Skeletal muscle tissue (tissue), 4 donors: ENCODE data around the gene CD151. TPM values are rescaled to one million over a fixed set of nuclear protein-coding genes. Genes with fewer than 3 reads are reported as not detected.
A peak's percentile ranks its signal among the peaks of the same experiment; 100 is the strongest.

ENCODE experiments used
- H3K27ac ChIP-seq: one replicate; pipeline ENCODE4 v1.7.0; 2013; ENCODE audit warnings: mild to moderate bottlenecking, low read depth, low read length, inconsistent platforms
- H3K27me3 ChIP-seq, 3 donors: one replicate each; pipeline ENCODE4 v1.7.0; 2013; ENCODE audit warnings: low read length in 3 of 3; ENCODE audit not compliant: control insufficient read depth in 3 of 3, insufficient read depth in 3 of 3
- H3K36me3 ChIP-seq, 3 donors: one replicate each; pipeline ENCODE4 v1.7.0; 2013; ENCODE audit warnings: low read length in 3 of 3; ENCODE audit not compliant: control insufficient read depth in 3 of 3, insufficient read depth in 3 of 3
- H3K4me1 ChIP-seq, 3 donors: one replicate each; pipeline ENCODE4 v1.7.0; 2013; ENCODE audit warnings: low read length in 3 of 3, mild to moderate bottlenecking in 3 of 3; ENCODE audit not compliant: control insufficient read depth in 3 of 3, insufficient read depth in 3 of 3
- H3K4me3 ChIP-seq, 3 donors: one replicate each; pipeline ENCODE4 v1.7.0; 2013; ENCODE audit warnings: low read length in 3 of 3
- H3K9ac ChIP-seq, 3 donors: one replicate each; pipeline ENCODE4 v1.7.0; 2013; ENCODE audit warnings: low read length in 3 of 3, mild to moderate bottlenecking in 3 of 3, moderate library complexity in 2 of 3, low read depth in 1 of 3
- H3K9me3 ChIP-seq, 3 donors: one replicate each; pipeline ENCODE4 v1.7.0; 2013; ENCODE audit warnings: low read length in 3 of 3; ENCODE audit not compliant: control insufficient read depth in 3 of 3
- total RNA-seq: library from RNA; depleted of rRNA; stranded (reverse); fragments of >200 nt; gene quantifications from one replicate; pipeline ENCODE4 v1.2.3, GENCODE V29; 2014
- donor health status: Osteomylitis.

The CD151 gene
- total RNA-seq, 1 donor from 2014 or later = 94.5 TPM

DNA sequence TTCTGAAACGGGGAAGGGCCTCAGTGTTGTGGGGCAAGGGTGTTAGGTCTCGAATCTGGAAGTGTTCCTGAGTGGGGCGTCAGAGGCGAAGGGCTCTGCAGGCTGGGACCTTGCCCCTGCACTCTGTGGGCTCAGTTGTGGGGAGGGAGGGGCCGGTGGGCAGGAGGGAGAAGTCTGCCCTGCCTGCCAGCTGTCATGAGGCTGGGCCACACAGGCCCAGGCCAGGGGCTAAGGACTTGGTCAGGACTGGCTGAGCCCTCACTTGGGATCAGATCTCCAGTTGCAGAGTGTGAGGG lies 4.9 kb upstream of the CD151 start, which contains the start of gene CRACR2B:
Gene CRACR2B, plus strand, starts transcription at position 23 of the 296 bp plus-strand sequence. CDS start 689 bp downstream, outside the sequence.
- peak within 1 kb of the TSS; percentile 7 to 52 (median 49) for H3K4me3 ChIP-seq
- H3K27ac ChIP-seq = peak within 1 kb of the TSS; percentile 40
- peaks cover 13 to 63% (median 26%) of the 10 kb centered on the region in 3 donors for H3K27me3 ChIP-seq
- H3K4me1 ChIP-seq = peaks cover 54 to 74% (median 55%) of the 10 kb centered on the region in 3 donors
- no peaks in the 10 kb centered on the region for H3K9me3 ChIP-seq
- peaks cover 12 to 20% (median 19%) of the 10 kb centered on the region in 3 donors for H3K36me3 ChIP-seq
- peak within 1 kb of the TSS; percentile 43 to 62 (median 45) for H3K9ac ChIP-seq

DNA sequence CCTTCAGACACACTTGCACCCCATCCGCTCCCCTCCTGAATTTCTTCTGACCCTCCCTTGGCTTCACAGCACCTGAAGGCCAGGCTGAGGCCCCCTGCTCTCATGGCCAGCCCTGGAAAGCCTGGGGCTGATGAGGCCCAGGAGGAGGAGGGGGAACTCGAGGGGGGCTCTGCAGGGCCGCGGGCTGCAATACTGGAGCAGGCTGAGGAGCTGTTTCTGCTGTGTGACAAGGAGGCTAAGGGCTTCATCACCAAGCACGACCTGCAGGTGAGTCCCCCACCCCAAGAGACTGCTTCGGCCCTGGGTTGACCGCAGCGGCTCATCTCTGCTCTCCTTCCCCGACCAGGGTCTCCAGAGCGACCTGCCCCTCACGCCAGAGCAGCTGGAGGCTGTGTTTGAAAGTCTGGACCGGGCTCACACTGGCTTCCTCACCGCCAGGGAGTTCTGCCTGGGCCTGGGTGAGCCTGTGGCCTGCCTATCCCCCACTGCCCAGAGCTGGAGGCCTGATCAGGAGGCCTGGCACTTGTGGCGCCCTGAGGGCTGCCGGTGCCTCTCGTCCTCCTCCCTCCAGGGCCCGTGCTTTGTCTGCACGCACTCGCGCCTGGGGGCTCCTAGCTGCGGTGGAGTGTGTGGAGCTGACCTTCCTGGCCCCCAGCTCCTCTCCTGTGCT lies 4.1 kb upstream of the CD151 start:
- H3K4me3 ChIP-seq = peak overlapping the region in 1 of 3 donors; percentile 49

DNA sequence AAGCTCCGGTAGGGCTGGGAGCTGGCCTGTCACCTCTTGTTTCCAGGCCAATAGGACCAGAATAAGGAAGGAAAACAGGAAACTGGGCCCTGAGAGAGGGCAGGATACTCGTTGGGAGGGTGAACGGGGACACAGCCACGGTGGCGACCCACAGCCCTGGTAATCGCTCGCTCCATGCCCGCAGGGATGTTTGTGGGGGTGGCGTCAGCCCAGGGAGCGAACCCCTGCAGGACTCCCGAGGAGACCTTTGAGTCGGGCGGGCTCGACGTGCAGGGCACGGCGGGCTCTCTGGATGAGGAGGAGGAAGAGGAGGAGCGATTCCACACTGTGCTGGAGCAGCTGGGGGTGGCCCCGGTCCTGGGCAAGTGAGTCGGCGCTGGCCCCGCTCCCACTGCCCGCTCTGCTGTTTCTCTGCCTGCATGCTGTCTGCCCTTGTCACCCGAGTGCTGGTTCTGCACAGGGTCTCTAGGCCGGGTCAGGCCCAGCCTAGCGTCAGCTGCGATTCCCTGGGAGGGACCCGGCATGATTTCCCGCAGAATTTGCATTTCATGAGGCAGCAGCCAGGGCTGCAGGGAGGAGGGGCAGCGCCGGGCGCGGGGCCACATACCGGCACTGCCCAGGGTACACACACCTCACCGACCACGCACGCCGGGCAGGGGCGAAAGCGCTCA lies 3.4 kb upstream of the CD151 start:
- peak overlapping the region in 2 of 3 donors; percentile 43 to 62 for H3K9ac ChIP-seq
- H3K27ac ChIP-seq = no peak overlapping the region
- H3K27me3 ChIP-seq = peaks cover 13 to 63% (median 26%) of the 10 kb centered on the region in 3 donors

More for the DNA sequence above, 4.1 kb upstream of the CD151 start:
- Histone ChIP-seq H3K4me1 (peaks cover 54 to 75% (median 57%) of the 10 kb centered on the region in 3 donors), H3K9ac (peak overlapping the region in 1 of 3 donors; percentile 62), H3K27ac (peak overlapping the region; percentile 25), H3K36me3 (peaks cover 12 to 20% (median 15%) of the 10 kb centered on the region in 3 donors), H3K9me3 (no peaks in the 10 kb centered on the region), H3K27me3 (peaks cover 13 to 63% (median 26%) of the 10 kb centered on the region in 3 donors)

DNA sequence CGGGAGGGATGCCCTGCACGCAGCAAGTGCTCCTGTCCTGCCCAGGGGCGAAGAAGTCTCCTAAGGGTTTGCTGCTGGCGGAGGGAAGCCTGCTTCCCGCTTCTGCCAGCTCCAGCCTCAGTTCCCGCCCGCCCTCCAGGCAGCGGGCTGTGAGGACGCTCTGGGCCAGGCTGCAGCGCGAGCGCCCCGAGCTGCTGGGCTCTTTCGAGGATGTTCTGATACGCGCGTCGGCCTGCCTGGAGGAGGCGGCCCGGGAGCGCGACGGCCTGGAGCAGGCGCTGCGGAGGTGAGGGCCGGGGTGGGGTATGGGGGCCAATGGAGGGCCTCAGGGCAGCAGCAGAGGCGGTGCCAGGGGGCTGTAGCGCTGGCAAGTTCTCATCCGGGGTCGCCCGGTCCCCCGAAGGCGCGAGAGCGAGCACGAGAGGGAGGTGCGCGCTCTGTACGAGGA lies 2.9 kb upstream of the CD151 start:
- H3K27ac ChIP-seq = no peak overlapping the region
- peaks cover 65 to 81% (median 69%) of the 10 kb centered on the region in 3 donors for H3K4me1 ChIP-seq
- peak overlapping the region in 1 of 3 donors; percentile 62 for H3K9ac ChIP-seq
- H3K4me3 ChIP-seq = peak overlapping the region; percentile 49 to 58 (median 56)
- peaks cover 4 to 8% (median 4%) of the 10 kb centered on the region in 3 donors for H3K36me3 ChIP-seq
- peaks cover 13 to 63% (median 26%) of the 10 kb centered on the region in 3 donors for H3K27me3 ChIP-seq
- H3K9me3 ChIP-seq = no peaks in the 10 kb centered on the region

More for the DNA sequence above, 3.4 kb upstream of the CD151 start:
- Histone ChIP-seq H3K36me3 (peaks cover 6 to 14% (median 10%) of the 10 kb centered on the region in 3 donors), H3K4me3 (peak overlapping the region; percentile 49 to 58 (median 56)), H3K9me3 (no peaks in the 10 kb centered on the region), H3K4me1 (peaks cover 60 to 80% (median 64%) of the 10 kb centered on the region in 3 donors)

DNA sequence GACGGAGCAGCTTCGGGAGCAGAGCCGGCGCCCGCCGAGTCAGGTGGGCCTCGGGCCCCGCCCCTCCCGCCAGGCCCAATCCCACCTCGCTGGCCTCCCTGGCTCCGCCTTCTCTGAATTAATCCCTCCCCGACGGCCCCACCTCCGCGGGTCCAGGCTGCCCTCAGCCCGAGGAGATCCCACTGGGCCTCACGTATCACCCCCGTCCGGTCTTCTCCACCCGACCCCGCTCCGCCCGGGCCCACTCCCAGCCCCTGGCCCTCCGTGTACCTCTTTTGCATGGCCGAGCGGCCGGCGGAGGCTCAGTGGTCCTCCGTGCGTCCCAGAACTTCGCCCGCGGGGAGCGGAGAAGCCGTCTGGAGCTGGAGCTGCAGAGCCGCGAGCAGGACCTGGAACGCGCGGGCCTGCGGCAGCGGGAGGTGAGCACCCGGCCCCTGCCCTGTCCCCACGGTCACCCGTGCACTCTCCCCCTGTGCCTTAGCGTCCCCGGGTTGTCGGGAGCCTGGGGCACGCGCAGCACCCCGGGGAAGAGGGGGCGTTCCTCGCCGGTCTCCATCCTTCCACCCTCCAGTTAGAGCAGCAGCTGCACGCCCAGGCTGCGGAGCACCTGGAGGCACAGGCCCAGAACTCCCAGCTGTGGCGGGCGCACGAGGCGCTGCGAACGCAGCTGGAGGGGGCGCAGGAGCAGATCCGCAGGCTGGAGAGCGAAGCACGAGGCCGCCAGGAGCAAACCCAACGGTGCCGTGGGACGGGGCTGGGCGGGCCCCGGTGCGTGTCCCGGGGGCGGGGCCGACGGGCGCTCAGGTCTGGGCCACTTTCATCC lies 2.2 kb upstream of the CD151 start:
- Histone ChIP-seq H3K4me3 (peak overlapping the region in 2 of 3 donors; percentile 49 to 58), H3K36me3 (peaks cover 0 to 4% (median 0%) of the 10 kb centered on the region in 3 donors), H3K27ac (no peak overlapping the region), H3K27me3 (peaks cover 13 to 58% (median 24%) of the 10 kb centered on the region in 3 donors), H3K4me1 (peaks cover 65 to 80% (median 72%) of the 10 kb centered on the region in 3 donors), H3K9ac (peak overlapping the region in 1 of 3 donors; percentile 62), H3K9me3 (no peaks in the 10 kb centered on the region)

DNA sequence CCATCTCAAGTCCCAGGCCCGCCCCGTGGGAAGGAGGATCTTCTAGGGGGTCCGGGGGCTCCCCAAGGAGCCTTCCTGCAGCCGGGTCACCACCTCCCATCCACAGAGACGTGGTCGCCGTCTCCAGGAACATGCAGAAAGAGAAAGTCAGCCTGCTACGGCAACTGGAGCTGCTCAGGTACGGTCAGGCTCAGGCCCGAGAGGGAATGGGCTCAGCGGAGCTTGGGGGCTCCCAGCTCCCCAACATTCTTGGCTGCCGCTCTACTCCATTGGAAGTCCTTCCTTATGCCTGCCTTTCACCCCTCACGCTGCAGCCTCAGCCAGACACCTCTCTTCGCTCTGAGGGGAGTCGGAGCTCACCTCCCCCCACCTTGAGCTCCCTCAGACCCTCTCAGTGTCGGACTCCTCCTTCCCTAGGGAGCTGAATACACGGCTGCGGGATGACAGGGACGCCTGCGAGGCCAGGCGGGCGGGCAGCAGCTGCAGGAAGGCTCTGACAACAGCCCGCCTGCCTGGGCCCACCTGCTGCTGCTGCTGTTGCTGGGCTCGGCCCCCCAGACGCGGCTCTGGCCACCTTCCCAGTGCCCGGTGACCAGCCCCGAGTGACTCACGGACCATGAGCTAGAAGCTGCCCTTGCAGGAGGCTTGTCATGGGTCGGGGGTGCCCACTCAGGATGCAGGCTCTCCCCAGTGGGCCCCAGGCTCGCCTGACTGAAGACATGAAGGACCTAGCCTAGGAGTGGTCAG lies 1.5 kb upstream of the CD151 start:
- Histone ChIP-seq H3K9me3 (no peaks in the 10 kb centered on the region), H3K36me3 (peaks cover 2 to 3% (median 3%) of the 10 kb centered on the region in 3 donors), H3K27ac (no peak overlapping the region), H3K9ac (peak overlapping the region in 1 of 3 donors; percentile 8), H3K4me3 (peak overlapping the region in 1 of 3 donors; percentile 22), H3K27me3 (peaks cover 13 to 52% (median 20%) of the 10 kb centered on the region in 3 donors), H3K4me1 (peaks cover 64 to 80% (median 70%) of the 10 kb centered on the region in 3 donors)

DNA sequence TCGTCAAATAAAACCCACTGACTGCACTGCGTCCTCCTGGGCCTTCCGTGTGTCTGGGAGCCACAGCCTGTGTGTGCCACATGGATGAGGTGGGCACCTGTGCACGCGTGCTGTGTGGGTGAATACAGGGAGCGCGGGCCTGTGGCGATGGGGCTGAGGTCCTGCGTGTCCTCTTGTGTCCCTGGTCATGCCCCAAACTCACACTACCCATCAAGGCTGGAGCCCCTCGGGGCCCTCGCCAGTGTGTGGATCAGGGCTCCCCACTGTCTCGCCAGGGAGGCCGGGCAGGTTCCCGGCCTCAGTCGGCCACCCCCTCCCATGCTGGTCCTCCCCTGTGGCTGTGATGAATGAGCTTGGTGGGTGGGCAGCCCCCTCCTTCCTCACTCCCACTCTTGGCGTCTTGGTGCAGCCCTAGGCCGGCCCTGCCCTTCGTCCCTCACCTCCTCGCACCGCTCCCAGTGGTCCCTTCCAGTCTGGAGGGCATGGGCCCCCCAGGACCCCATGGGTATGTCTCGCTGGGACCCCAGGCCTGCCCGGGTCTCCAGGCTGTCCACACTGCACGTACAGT lies 707 bp upstream of the CD151 start:
- Histone ChIP-seq H3K4me3 (peak overlapping the region; percentile 29 to 72 (median 38)), H3K4me1 (peaks cover 64 to 84% (median 68%) of the 10 kb centered on the region in 3 donors), H3K27ac (peak overlapping the region; percentile 51), H3K9ac (peak overlapping the region; percentile 57 to 76 (median 59)), H3K9me3 (no peaks in the 10 kb centered on the region), H3K27me3 (peaks cover 13 to 48% (median 20%) of the 10 kb centered on the region in 3 donors), H3K36me3 (peaks cover 10% of the 10 kb centered on the region in 3 donors)

DNA sequence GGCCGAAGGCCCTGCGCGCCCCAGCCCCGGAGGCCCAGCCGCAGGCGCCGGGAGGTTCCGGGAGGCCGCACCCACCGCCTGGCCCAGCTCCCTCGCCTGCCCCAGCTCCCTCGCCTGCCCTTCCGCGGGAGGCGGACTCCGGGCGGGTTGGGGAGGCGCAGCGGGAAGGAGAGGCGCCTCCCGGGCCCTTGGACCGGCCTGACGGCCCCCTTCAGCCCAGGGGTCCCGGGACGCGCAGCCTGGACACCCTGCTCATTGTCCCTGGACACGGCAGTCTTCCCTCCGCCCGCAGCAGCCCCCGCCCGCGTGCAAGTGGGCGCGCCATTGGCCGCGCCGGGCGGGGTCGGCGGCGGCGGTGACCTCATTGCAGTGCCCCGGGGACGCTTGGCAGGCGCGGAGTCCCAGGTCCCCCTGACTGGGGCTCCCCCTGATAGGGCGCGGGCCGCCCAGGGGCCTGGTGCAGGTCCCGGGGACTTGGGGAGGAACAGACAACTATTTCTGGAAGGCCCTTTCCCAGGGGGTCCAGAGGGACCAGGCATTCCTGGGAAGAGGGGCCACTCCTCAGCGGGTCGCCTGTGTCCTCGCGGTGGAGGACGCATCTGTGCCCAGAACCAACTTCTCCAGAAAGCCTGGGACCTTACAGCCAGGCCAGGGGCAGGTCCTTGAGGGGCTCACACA lies 501 bp downstream of the CD151 start:
- peak overlapping the region; percentile 91 for H3K27ac ChIP-seq
- no peaks in the 10 kb centered on the region for H3K9me3 ChIP-seq
- H3K36me3 ChIP-seq = peaks cover 19 to 21% (median 20%) of the 10 kb centered on the region in 3 donors
- peak overlapping the region; percentile 65 to 72 (median 72) for H3K4me3 ChIP-seq
- peaks cover 52 to 83% (median 61%) of the 10 kb centered on the region in 3 donors for H3K4me1 ChIP-seq
- peaks cover 10 to 36% (median 15%) of the 10 kb centered on the region in 3 donors for H3K27me3 ChIP-seq
- H3K9ac ChIP-seq = peak overlapping the region; percentile 79 to 85 (median 85)
